K562 (cell line): ENCODE results near the gene PDGFC. TPM values are rescaled to one million over a fixed set of nuclear protein-coding genes. Genes with fewer than 3 reads are reported as not detected.

Experiments
- ATAC-seq: fragments of 200-7000 bp; cut with Tn5 transposase; 3 replicates; pipeline ENCODE4 v1.9.1; 2020; ENCODE audit warnings: moderate library complexity
- BruUV-seq: library from RNA; stranded (reverse); fragments of 400-500 nt; replicated peaks from 2 replicates; lab custom pipeline; 2021; lab: Mats Ljungman, UMichigan
- CTCF ChIA-PET: fragments of 300-600 bp; formaldehyde crosslinking; extraction: SDS; loops from one replicate; lab custom pipeline; 2021; ENCODE audit warnings: low intra/inter-chr PET ratio; lab: Yijun Ruan, JAX
- POLR2A ChIA-PET: fragments of 300-600, 350-650 bp; sonication (Branson Sonifier 250); formaldehyde crosslinking; extraction: SDS; loops from one replicate; lab custom pipeline; 2021; ENCODE audit warnings: antibody characterized with exemption, inconsistent platforms; lab: Yijun Ruan, JAX
- DNase-seq, 4 experiments: peaks; one replicate each; pipeline versions ENCODE4 v3.0.0 to v3.0.0-alpha.2; 2011 to 2018; ENCODE audit warnings: low spot score in 3 of 4, mixed read lengths in 3 of 4; ENCODE audit errors: extremely low read depth in 1 of 4
- FAIRE-seq: peaks from 2 replicates; lab custom pipeline; 2011; peaks lifted over from hg19 to GRCh38; lab: Jason Lieb, UNC
- H2AFZ ChIP-seq: 2 replicates; pipeline ENCODE4 v1.6.0; 2011; ENCODE audit warnings: low read depth, low read length, control low read depth, inconsistent platforms
- H3K27ac ChIP-seq: fragments of 200-600 bp; 3 replicates; pipeline ENCODE4 v1.8.0; 2011; ENCODE audit warnings: low read depth, mild to moderate bottlenecking, control low read depth, inconsistent platforms, low read length, moderate library complexity, mixed read lengths; ENCODE audit errors: extremely low read depth
- H3K27me3 ChIP-seq, 2 experiments: fragments of 300-600 bp in 1 of 2; 2 replicates in 1 of 2; 3 replicates in 1 of 2; pipeline versions ENCODE4 v1.6.0 to v1.8.0; 2011; ENCODE audit warnings: inconsistent platforms in 2 of 2, low read length in 2 of 2, mild to moderate bottlenecking in 1 of 2, mixed read lengths in 1 of 2, moderate library complexity in 1 of 2; ENCODE audit not compliant: control insufficient read depth in 2 of 2, insufficient read depth in 2 of 2
- H3K36me3 ChIP-seq: fragments of 300-600 bp; 3 replicates; pipeline ENCODE4 v1.8.0; 2011; ENCODE audit warnings: mild to moderate bottlenecking, low read length, inconsistent platforms; ENCODE audit not compliant: control insufficient read depth, insufficient read depth
- H3K4me1 ChIP-seq, 2 experiments: fragments of 200-600 bp in 1 of 2; replicated peaks in 1 of 2; 2 replicates in 1 of 2; 3 replicates in 1 of 2; pipeline versions ENCODE4 v1.5.1 to v1.8.0; 2011; ENCODE audit warnings: inconsistent platforms in 2 of 2, low read length in 2 of 2, mild to moderate bottlenecking in 1 of 2, mixed read lengths in 1 of 2, moderate library complexity in 1 of 2; ENCODE audit not compliant: control insufficient read depth in 2 of 2, insufficient read depth in 2 of 2
- H3K4me2 ChIP-seq: 2 replicates; pipeline ENCODE4 v1.6.1; 2011; ENCODE audit warnings: low read length, control low read depth, inconsistent platforms, mixed read lengths; ENCODE audit not compliant: insufficient read depth
- H3K4me3 ChIP-seq: fragments of 200-600 bp; sonication (generic), shearing (Covaris generic); 2 replicates; pipeline ENCODE4 v1.5.1; 2016; ENCODE audit warnings: control low read depth, inconsistent platforms
- H3K79me2 ChIP-seq: fragments of 200-600 bp; 3 replicates; pipeline ENCODE4 v1.8.0; 2011; ENCODE audit warnings: low read length, inconsistent platforms; ENCODE audit not compliant: control insufficient read depth, insufficient read depth
- H3K9ac ChIP-seq, 2 experiments: 2 replicates each; pipeline versions ENCODE4 v1.6.0 to v1.6.1; 2011; ENCODE audit warnings: low read depth in 2 of 2, low read length in 2 of 2, control low read depth in 1 of 2, inconsistent platforms in 1 of 2, mild to moderate bottlenecking in 1 of 2, mixed read lengths in 1 of 2; ENCODE audit not compliant: insufficient read depth in 1 of 2
- H3K9me1 ChIP-seq: one replicate; pipeline ENCODE4 v1.6.0; 2011; ENCODE audit warnings: inconsistent platforms, mild to moderate bottlenecking, low read length, moderate library complexity; ENCODE audit not compliant: control insufficient read depth, insufficient read depth
- H3K9me3 ChIP-seq: replicated peaks from 2 replicates; pipeline ENCODE4 v1.5.1; 2011; ENCODE audit warnings: low read depth, low read length, inconsistent platforms; ENCODE audit not compliant: control insufficient read depth, insufficient read depth
- H4K20me1 ChIP-seq: replicated peaks from 2 replicates; pipeline ENCODE4 v1.6.1; 2011; ENCODE audit warnings: low read length, inconsistent platforms, mixed read lengths; ENCODE audit not compliant: control insufficient read depth, insufficient read depth
- CBFA2T3 ChIP-seq: fragments of 450-650 bp; IDR thresholded peaks from 2 replicates; pipeline ENCODE4 v1.6.1; 2017
- CHAMP1 ChIP-seq: fragments of 450-650 bp; IDR thresholded peaks from 2 replicates; pipeline ENCODE4 v1.6.1; 2016; ENCODE audit warnings: mild to moderate bottlenecking
- MLX ChIP-seq, 2 experiments: fragments of 450-650 bp in 1 of 2; sonication (generic) in 1 of 2; formaldehyde crosslinking; conservative IDR thresholded peaks; 2 replicates each; pipeline versions ENCODE4 v1.4.0 to v1.8.1; 2020 to 2022; ENCODE audit warnings: mild to moderate bottlenecking in 1 of 2, missing genetic modification reagents in 1 of 2
- NR2C1 ChIP-seq, 2 experiments: fragments of 450-650 bp; IDR thresholded peaks; 2 replicates each; pipeline ENCODE4 v1.6.1; 2017; ENCODE audit warnings: mild to moderate bottlenecking in 2 of 2, antibody characterized with exemption in 1 of 2, inconsistent platforms in 1 of 2, missing compliant biosample characterization in 1 of 2, missing genetic modification characterization in 1 of 2
- RAD51 ChIP-seq: fragments of 450-650 bp; IDR thresholded peaks from 2 replicates; pipeline ENCODE4 v1.7.1; 2016; ENCODE audit warnings: low read depth, mild to moderate bottlenecking, borderline replicate concordance
- ZNF165 ChIP-seq: fragments of 250-450 bp; sonication (Bioruptor Pico); IDR thresholded peaks from 2 replicates; pipeline ENCODE4 v1.4.0; 2020; ENCODE audit warnings: borderline replicate concordance
- ZNF24 ChIP-seq: fragments of 450-650 bp; IDR thresholded peaks from 2 replicates; pipeline ENCODE4 v1.6.1; 2016
- ZNF316 ChIP-seq: fragments of 450-650 bp; IDR thresholded peaks from 2 replicates; pipeline ENCODE4 v1.6.1; 2016
- ZNF507 ChIP-seq: conservative IDR thresholded peaks from 2 replicates; pipeline ENCODE4 v1.6.1; 2017; ENCODE audit warnings: missing genetic modification characterization, missing compliant biosample characterization
- WGBS: fragments of 100-300 bp; shearing (Covaris generic); methylation state at CpG from one replicate; pipeline ENCODE4 v1.1.6; 2016; ENCODE audit warnings: low coverage, mixed read lengths; ENCODE audit not compliant: insufficient coverage; ENCODE audit errors: missing lambda C conversion rate; 5-methylcytosine and 5-hydroxymethylcytosine counted together
- in situ Hi-C: fragments of 300-500 bp; cut with MboI; formaldehyde crosslinking; loops from 4 replicates; pipeline ENCODE4 v1.15.0; 2018; ENCODE audit warnings: inconsistent platforms, mixed read lengths
- intact Hi-C: fragments of 100-400 bp; cut with micrococcal nuclease; formaldehyde crosslinking; loops from 2 replicates; pipeline ENCODE4 v1.14.2; 2022
- polyA plus RNA-seq, 8 experiments: library from polyadenylated mRNA; depleted of rRNA in 4 of 8; stranded (reverse) in 5 of 8; unstranded in 3 of 8; fragments of >200 nt; fragmentation: Nextera tagmentation in 2 of 8; fragmentation: Illumina TruSeq in 1 of 8; extraction: Ambion mirVana in 2 of 8; extraction: Trizol in 1 of 8; gene quantifications; 2 replicates each; pipeline versions ENCODE4 v1.2.1 to v1.2.3, GENCODE V29; 2011 to 2014; ENCODE audit warnings: inconsistent platforms in 1 of 8, missing spikeins in 1 of 8
- total RNA-seq, 7 experiments: library from RNA; depleted of rRNA in 6 of 7; stranded (reverse); fragments of >200 nt in 6 of 7; fragmentation: Illumina TruSeq in 2 of 7; extraction: Trizol in 2 of 7; gene quantifications; 2 replicates each; pipeline versions ENCODE4 v1.2.1 to v1.2.3, GENCODE V29; 2011 to 2021; ENCODE audit warnings: low replicate concordance in 1 of 7

PDGFC gene
- total and polyA plus RNA-seq, 9 of the 15 experiments (the other 6 are each of a cell fraction or from before 2014, with no cell fraction given) = not detected

- WGBS = 0% methylated on average over 1 of the region's 1 CpG
- H3K27me3 ChIP-seq = no peaks in the 10 kb centered on the region
- intact Hi-C loops (no loop called here), in situ Hi-C loops (no loop called here)
- H3K9me3 ChIP-seq = no peaks in the 10 kb centered on the region
- H3K9me1 ChIP-seq = no peaks in the 10 kb centered on the region
- no peak overlapping the region for H3K27ac ChIP-seq
- no peaks in the 10 kb centered on the region for H3K4me1 ChIP-seq
- ATAC-seq (no peak), FAIRE-seq (no peak), DNase-seq (no peak)
- H3K4me3 ChIP-seq = no peak overlapping the region
- no peak for TF ChIP-seq ZNF165
- TF ChIP-seq ZNF507 = no peak
- TF ChIP-seq NR2C1 (IDR thresholded peaks at IDR 0.05) = no peak
- no peak for TF ChIP-seq NR2C1 (tag; IDR thresholded peaks at IDR 0.05)
- peak; percentile 51; the same call in 1 of the 2 replicates for TF ChIP-seq ZNF316
- no peak for TF ChIP-seq RAD51
- TF ChIP-seq MLX (CRISPR knock-in tag; conservative IDR thresholded peaks at IDR 0.05) = no peak
- TF ChIP-seq ZNF24 = no peak
- no peak for TF ChIP-seq CBFA2T3
- TF ChIP-seq CHAMP1 = no peak
- H2AFZ ChIP-seq = no peak overlapping the region
- CTCF ChIA-PET = no interaction called here
- POLR2A ChIA-PET = no interaction called here
- no peak overlapping the region for H3K9ac ChIP-seq
- BruUV-seq = no TSS peak
- H3K4me2 ChIP-seq = no peak overlapping the region
- H3K79me2 ChIP-seq = no peaks in the 10 kb centered on the region
- no peaks in the 10 kb centered on the region for H4K20me1 ChIP-seq
- H3K36me3 ChIP-seq = no peaks in the 10 kb centered on the region
These were observed 86.2 kb downstream of the PDGFC start for GRCh38 chr4:156885374-156885773.
